Tibial artery (tissue), 4 donors: ENCODE data around the gene RHOJ.

Experiments
- DNase-seq, 2 donors: peaks; one replicate each; pipeline ENCODE4 v3.0.0-alpha.2; 2019
- H3K27ac ChIP-seq, 2 donors: fragments of 200-600 bp; sonication (generic) in 1 of 2; 1 replicate in 1 of 2; 2 replicates in 1 of 2; pipeline ENCODE4 v1.5.1; 2018 to 2019; ENCODE audit warnings: mild to moderate bottlenecking in 1 of 2
- H3K27me3 ChIP-seq, 2 donors: fragments of 200-600 bp; sonication (generic) in 1 of 2; one replicate each; pipeline versions ENCODE4 v1.5.1 to v1.6.0; 2016 to 2019
- H3K36me3 ChIP-seq, 3 donors: fragments of 200-600 bp; sonication (generic) in 2 of 3; one replicate each; pipeline ENCODE4 v1.5.1; 2016 to 2019; ENCODE audit warnings: mild to moderate bottlenecking in 2 of 3
- H3K4me1 ChIP-seq, 4 donors: fragments of 200-600 bp; sonication (generic) in 2 of 4; 1 replicate in 3 of 4; 2 replicates in 1 of 4; pipeline ENCODE4 v1.5.1; 2016 to 2019
- H3K4me3 ChIP-seq, 2 donors: fragments of 200-600 bp; sonication (generic) in 1 of 2; 1 replicate in 1 of 2; 2 replicates in 1 of 2; pipeline ENCODE4 v1.5.1; 2018 to 2019; ENCODE audit warnings: mild to moderate bottlenecking in 2 of 2
- H3K9me3 ChIP-seq, 3 donors: fragments of 200-600 bp; sonication (generic) in 1 of 3; one replicate each; pipeline ENCODE4 v1.5.1; 2016 to 2019
- CTCF ChIP-seq, 2 experiments: fragments of 200-600 bp in 1 of 2; fragments of 450-650 bp in 1 of 2; IDR thresholded peaks; one replicate each; pipeline ENCODE4 v1.5.1; 2017 to 2019; ENCODE audit warnings: antibody characterized with exemption in 2 of 2, mild to moderate bottlenecking in 1 of 2, moderate library complexity in 1 of 2
- intact Hi-C: fragments of 100-400 bp; cut with DNase I; formaldehyde crosslinking; loops from one replicate; pipeline ENCODE4 v1.15.0; 2023; ENCODE audit warnings: low total_unique reads

RHOJ gene

GRCh38 chr14:63322472-63322871 lies 118.2 kb downstream of the RHOJ start:
- Histone ChIP-seq H3K9me3 (no peaks in the 10 kb centered on the region), H3K4me1 (no peaks in the 10 kb centered on the region), H3K27me3 (no peaks in the 10 kb centered on the region), H3K4me3 (no peak overlapping the region), H3K36me3 (no peaks in the 10 kb centered on the region), H3K27ac (no peak overlapping the region)
- DNase-seq: no peak
- TF ChIP-seq CTCF (IDR thresholded peaks at IDR 0.05): no peak
- intact Hi-C loops: no loop called here

GRCh38 chr14:63322897-63323573 lies 118.8 kb downstream of the RHOJ start:
- Histone ChIP-seq H3K4me3 (no peak overlapping the region), H3K4me1 (no peaks in the 10 kb centered on the region), H3K27ac (no peak overlapping the region), H3K9me3 (no peaks in the 10 kb centered on the region), H3K27me3 (no peaks in the 10 kb centered on the region), H3K36me3 (no peaks in the 10 kb centered on the region)
- no peak for DNase-seq
- TF ChIP-seq CTCF (IDR thresholded peaks at IDR 0.05): no peak
- intact Hi-C loops: no loop called here

DNA sequence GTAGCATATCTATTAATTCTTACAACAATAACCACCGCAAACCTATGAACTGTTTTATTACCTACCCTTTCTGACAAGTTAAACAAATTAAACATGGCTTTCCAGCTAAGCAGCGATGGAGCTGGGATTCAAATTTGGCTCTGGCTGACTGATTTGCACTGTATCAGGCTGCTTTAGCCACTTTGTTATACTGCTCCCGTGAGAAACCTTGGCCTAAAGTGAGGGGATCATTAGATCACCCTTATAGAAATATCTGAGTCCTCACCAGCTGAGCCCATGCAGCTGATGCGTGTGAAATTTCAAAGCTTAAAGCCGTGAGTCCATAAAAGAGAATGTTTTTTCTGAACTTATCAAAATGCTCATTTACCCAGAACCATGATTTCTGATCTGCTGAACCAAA lies 122.6 kb downstream of the RHOJ start:
- no peak for TF ChIP-seq CTCF (IDR thresholded peaks at IDR 0.05)
- no peaks in the 10 kb centered on the region for H3K4me1 ChIP-seq
- no peak overlapping the region for H3K4me3 ChIP-seq
- no peaks in the 10 kb centered on the region for H3K36me3 ChIP-seq
- no peaks in the 10 kb centered on the region for H3K9me3 ChIP-seq
- H3K27ac ChIP-seq: no peak overlapping the region
- intact Hi-C loops: no loop called here
- no peaks in the 10 kb centered on the region for H3K27me3 ChIP-seq
- DNase-seq: no peak

DNA sequence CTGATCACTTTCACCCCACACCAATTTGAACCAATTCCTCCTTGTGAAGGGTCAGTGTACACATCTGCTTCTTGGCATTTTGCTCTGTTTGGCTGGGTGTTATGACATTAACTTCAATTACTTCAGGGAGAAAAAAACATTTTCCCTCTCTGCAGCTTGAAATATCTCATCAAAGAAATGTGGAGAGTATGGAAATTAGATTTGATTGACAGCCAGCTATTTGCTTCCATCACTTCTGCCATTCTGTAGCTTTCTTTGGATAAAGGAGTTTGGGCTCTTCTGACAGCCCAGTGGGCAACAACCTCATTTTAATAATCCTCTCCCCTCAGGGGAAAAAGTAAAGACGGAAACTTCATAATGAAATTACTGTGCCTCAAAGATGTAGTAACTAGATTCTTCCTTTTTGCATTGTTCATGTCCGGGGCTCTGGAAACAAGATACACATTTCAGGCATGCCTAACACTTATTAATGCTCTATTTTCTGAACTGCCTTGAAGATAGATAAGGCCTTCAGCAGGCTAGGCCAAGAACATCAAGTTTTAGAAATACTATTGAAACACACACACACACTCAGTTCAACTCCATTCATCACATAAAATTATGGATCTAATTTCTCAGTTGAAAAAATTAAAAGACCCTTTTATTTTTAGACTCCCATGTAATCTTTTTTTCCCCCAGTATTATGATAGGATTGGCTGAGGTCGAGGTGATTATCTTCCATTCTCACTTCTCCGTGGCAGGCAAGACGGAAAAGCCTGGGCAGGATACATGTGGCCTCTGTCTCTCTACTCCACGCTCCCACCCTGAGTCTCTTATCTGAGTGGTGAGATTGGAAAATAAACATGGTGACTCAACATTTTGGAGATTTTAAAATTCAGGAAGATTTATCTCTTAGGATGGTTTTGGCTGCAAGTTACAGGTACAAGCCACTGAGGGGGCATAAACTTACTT lies 124.8 kb downstream of the RHOJ start:
- Histone ChIP-seq H3K9me3 (no peaks in the 10 kb centered on the region), H3K27ac (no peak overlapping the region), H3K4me1 (no peaks in the 10 kb centered on the region), H3K27me3 (no peaks in the 10 kb centered on the region), H3K36me3 (no peaks in the 10 kb centered on the region), H3K4me3 (no peak overlapping the region)
- intact Hi-C loops: no loop called here
- no peak for TF ChIP-seq CTCF (IDR thresholded peaks at IDR 0.05)
- DNase-seq: no peak

DNA sequence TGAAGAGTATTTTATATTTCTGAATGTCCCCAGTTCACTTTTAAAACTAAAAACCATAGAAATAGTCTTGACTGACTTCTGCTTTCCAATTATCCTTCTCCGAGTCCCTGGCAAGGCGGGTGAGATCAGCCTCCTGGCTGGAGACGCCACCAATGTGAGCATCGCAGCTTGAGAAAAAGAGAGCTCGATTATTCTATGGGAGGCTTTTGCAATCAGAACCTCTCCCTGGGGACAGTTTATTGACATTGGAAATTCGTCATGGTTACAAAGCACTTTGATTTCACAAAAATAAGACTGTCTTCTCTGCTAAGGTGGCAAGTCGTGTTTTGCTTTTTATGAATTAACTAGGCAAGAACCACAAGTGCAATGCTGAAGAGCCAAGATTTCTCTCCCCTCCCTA lies 138.1 kb downstream of the RHOJ start:
- Histone ChIP-seq H3K27ac (no peak overlapping the region), H3K27me3 (no peaks in the 10 kb centered on the region), H3K4me1 (no peaks in the 10 kb centered on the region), H3K36me3 (no peaks in the 10 kb centered on the region), H3K9me3 (no peaks in the 10 kb centered on the region), H3K4me3 (no peak overlapping the region)
- no peak for DNase-seq
- TF ChIP-seq CTCF (IDR thresholded peaks at IDR 0.05): no peak
- intact Hi-C loops: no loop called here
